Hepatocyte (in vitro differentiated cells): Measurements from ENCODE around the gene ISYNA1. TPM values are rescaled to one million over a fixed set of nuclear protein-coding genes. Genes with fewer than 3 reads are reported as not detected.

Source experiments
- DNase-seq: peaks from one replicate; pipeline ENCODE4 v3.0.0-alpha.2; 2016; ENCODE audit warnings: low spot score
- H2AFZ ChIP-seq: fragments of 200-600 bp; sonication (generic); 2 replicates; pipeline ENCODE4 v1.6.0; 2016; ENCODE audit warnings: antibody characterized with exemption, mild to moderate bottlenecking
- H3K27ac ChIP-seq: fragments of 200-600 bp; sonication (generic); 2 replicates; pipeline ENCODE4 v1.5.1; 2016; ENCODE audit warnings: mild to moderate bottlenecking
- H3K27me3 ChIP-seq: fragments of 200-600 bp; sonication (generic); 2 replicates; pipeline ENCODE4 v1.6.1; 2016
- H3K36me3 ChIP-seq: fragments of 200-600 bp; sonication (generic); replicated peaks from 2 replicates; pipeline ENCODE4 v1.5.1; 2016; ENCODE audit warnings: low read depth; ENCODE audit not compliant: insufficient read depth
- H3K4me1 ChIP-seq: fragments of 200-600 bp; sonication (generic); 2 replicates; pipeline ENCODE4 v1.5.1; 2016; ENCODE audit warnings: mild to moderate bottlenecking, moderate library complexity; ENCODE audit not compliant: insufficient read depth
- H3K4me2 ChIP-seq: fragments of 200-600 bp; sonication (generic); 2 replicates; pipeline ENCODE4 v1.6.0; 2016
- H3K4me3 ChIP-seq: fragments of 200-600 bp; sonication (generic); 2 replicates; pipeline ENCODE4 v1.5.1; 2016; ENCODE audit warnings: mild to moderate bottlenecking
- H3K79me2 ChIP-seq: fragments of 200-600 bp; sonication (generic); 2 replicates; pipeline ENCODE4 v1.6.0; 2017; ENCODE audit warnings: mild to moderate bottlenecking
- H3K9me2 ChIP-seq: fragments of 200-600 bp; sonication (generic); replicated peaks from 2 replicates; pipeline ENCODE4 v1.6.0; 2017; ENCODE audit warnings: mild to moderate bottlenecking; ENCODE audit not compliant: insufficient read depth
- H3K9me3 ChIP-seq: fragments of 200-600 bp; sonication (generic); 2 replicates; pipeline ENCODE4 v1.5.1; 2016; ENCODE audit warnings: low read depth, mild to moderate bottlenecking
- H4K20me1 ChIP-seq: fragments of 200-600 bp; sonication (generic); 2 replicates; pipeline ENCODE4 v1.6.0; 2016; ENCODE audit warnings: mild to moderate bottlenecking; ENCODE audit not compliant: insufficient read depth, poor library complexity, severe bottlenecking
- EZH2 ChIP-seq: fragments of 200-600 bp; sonication (generic); IDR thresholded peaks from 2 replicates; pipeline ENCODE4 v1.6.1; 2016; ENCODE audit warnings: antibody characterized with exemption, mild to moderate bottlenecking, borderline replicate concordance
- EZH2phosphoT487 ChIP-seq: fragments of 200-600 bp; sonication (generic); IDR thresholded peaks from one replicate; pipeline ENCODE4 v1.6.1; 2018; ENCODE audit warnings: antibody characterized with exemption, mild to moderate bottlenecking, low read depth, moderate library complexity; ENCODE audit not compliant: unreplicated experiment, severe bottlenecking
- WGBS: methylation state at CpG from one replicate; pipeline ENCODE4 v1.1.6; 2016; ENCODE audit warnings: low lambda C conversion rate; ENCODE audit errors: missing lambda C conversion rate; 5-methylcytosine and 5-hydroxymethylcytosine counted together
- polyA plus RNA-seq: library from polyadenylated mRNA; unstranded; fragments of >200 nt; fragmentation: Nextera tagmentation; extraction: Ambion mirVana; gene quantifications from 2 replicates; pipeline ENCODE4 v1.2.1, GENCODE V29; 2016
- total RNA-seq: library from RNA; depleted of rRNA; stranded (reverse); fragments of >200 nt; gene quantifications from 2 replicates; pipeline ENCODE4 v1.2.3, GENCODE V29; 2014
- TF ChIP-seq, protein P1 (sequence below): fragments of 200-600 bp; sonication (generic); IDR thresholded peaks from 2 replicates; pipeline ENCODE4 v1.5.1; 2016; ENCODE audit warnings: antibody characterized with exemption, mild to moderate bottlenecking; ENCODE audit not compliant: poor library complexity

Gene ISYNA1
- total and polyA plus RNA-seq, 2 experiments from 2014 or later = 51.5 to 144 TPM

DNA sequence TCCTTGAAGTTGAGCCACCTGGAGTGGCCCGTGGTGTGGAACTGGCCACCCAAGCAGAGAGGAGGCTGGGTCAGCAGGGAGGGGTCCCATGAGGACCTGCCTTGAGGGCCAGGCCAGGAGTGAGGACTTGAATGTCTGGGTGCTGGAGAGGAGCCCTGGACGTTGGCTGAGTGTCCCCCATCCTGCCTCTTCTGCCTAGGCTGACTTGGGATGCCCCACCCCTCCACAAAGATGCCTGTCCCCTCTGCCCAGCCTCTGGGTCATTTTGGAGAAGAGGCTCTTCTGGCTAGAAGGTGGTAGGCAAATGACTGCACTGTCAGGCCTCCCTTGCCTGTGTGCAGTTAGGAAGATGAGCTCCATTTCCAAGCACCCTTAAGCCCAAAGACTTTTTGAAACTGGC lies 17.0 kb downstream of the ISYNA1 start:
- Histone ChIP-seq H4K20me1 (peaks cover 38% of the 10 kb centered on the region), H3K27me3 (no peaks in the 10 kb centered on the region), H3K4me2 (peak overlapping the region; percentile 91), H3K27ac (peak overlapping the region; percentile 99), H3K79me2 (peaks cover 62% of the 10 kb centered on the region), H3K4me3 (no peak overlapping the region), H3K36me3 (no peaks in the 10 kb centered on the region), H2AFZ (no peak overlapping the region), H3K9me3 (no peaks in the 10 kb centered on the region), H3K9me2 (no peaks in the 10 kb centered on the region), H3K4me1 (peaks cover 52% of the 10 kb centered on the region)
- 54% methylated on average over 2 of the region's 2 CpGs for WGBS
- DNase-seq = no peak
- TF ChIP-seq EZH2 (no peak), EZH2phosphoT487 (no peak)
- TF ChIP-seq, protein P1, sequence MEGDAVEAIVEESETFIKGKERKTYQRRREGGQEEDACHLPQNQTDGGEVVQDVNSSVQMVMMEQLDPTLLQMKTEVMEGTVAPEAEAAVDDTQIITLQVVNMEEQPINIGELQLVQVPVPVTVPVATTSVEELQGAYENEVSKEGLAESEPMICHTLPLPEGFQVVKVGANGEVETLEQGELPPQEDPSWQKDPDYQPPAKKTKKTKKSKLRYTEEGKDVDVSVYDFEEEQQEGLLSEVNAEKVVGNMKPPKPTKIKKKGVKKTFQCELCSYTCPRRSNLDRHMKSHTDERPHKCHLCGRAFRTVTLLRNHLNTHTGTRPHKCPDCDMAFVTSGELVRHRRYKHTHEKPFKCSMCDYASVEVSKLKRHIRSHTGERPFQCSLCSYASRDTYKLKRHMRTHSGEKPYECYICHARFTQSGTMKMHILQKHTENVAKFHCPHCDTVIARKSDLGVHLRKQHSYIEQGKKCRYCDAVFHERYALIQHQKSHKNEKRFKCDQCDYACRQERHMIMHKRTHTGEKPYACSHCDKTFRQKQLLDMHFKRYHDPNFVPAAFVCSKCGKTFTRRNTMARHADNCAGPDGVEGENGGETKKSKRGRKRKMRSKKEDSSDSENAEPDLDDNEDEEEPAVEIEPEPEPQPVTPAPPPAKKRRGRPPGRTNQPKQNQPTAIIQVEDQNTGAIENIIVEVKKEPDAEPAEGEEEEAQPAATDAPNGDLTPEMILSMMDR = no peak

DNA sequence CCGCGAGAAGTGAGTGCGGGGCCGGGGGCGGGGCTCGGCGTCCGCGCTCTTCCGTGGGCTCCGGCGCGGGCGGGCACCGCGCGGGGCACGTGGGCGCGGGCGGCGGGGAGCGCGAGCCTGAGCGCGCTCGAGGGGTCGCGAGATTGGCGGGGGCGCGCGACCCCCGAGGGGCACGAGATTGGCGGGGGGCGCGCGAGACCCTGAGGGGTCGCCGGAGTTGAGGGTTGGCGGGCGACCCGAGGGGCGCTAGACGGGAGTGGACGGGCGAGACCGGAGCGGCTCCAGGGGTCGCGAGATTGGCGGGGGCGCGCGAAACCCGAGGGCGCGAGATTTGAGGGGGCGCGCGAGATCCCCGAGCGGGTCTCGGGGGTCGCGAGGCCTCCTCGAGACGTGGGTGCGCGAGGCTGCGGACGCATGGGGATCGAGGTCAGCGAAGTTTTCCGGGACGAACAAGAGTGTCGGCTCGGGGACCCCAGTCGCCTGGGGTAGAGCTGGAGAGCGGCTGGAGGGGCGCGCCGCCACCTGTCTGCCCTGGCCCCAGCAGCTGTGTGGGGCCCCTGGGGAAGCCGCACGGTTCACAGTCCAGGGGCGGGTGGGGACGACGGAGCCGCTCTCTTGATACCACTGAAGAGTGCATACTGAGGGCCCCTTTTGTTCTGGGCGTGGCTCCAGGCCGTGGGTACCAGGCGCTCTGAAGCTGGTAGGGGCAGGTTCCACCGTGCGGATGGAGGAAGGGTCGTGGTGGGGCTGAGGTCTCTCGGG lies 18.1 kb downstream of the ISYNA1 start:
- peaks cover 56% of the 10 kb centered on the region for H3K79me2 ChIP-seq

GRCh38 chr19:18419195-18419698 lies 18.7 kb downstream of the ISYNA1 start, which contains the start of gene SSBP4:
TSS of gene SSBP4 (plus strand) at chr19:18419398. CDS start at chr19:18419649, 251 bp downstream.
- no peaks in the 10 kb centered on the region for H3K9me2 ChIP-seq
- peak within 1 kb of the TSS; percentile 58 for H2AFZ ChIP-seq
- H3K27me3 ChIP-seq = no peaks in the 10 kb centered on the region
- H3K4me2 ChIP-seq = peak within 1 kb of the TSS; percentile 91
- DNase-seq = peak; percentile 94
- H3K36me3 ChIP-seq = no peaks in the 10 kb centered on the region
- H4K20me1 ChIP-seq = peaks cover 32% of the 10 kb centered on the region
- H3K79me2 ChIP-seq = peaks cover 50% of the 10 kb centered on the region
- H3K4me1 ChIP-seq = peaks cover 59% of the 10 kb centered on the region
- H3K4me3 ChIP-seq = peak within 1 kb of the TSS; percentile 42
- peak within 1 kb of the TSS; percentile 99 for H3K27ac ChIP-seq
- no peaks in the 10 kb centered on the region for H3K9me3 ChIP-seq
- TF ChIP-seq EZH2phosphoT487 = no peak
- TF ChIP-seq, protein P1 = peak; percentile 32
- WGBS = under 1% methylated on average over 17 of the region's 80 CpGs

More for the DNA sequence above, 18.1 kb downstream of the ISYNA1 start:
- Histone ChIP-seq H2AFZ (no peak overlapping the region), H3K4me1 (peaks cover 56% of the 10 kb centered on the region), H4K20me1 (peaks cover 33% of the 10 kb centered on the region), H3K4me2 (peak overlapping the region; percentile 91), H3K27ac (peak overlapping the region; percentile 99), H3K36me3 (no peaks in the 10 kb centered on the region), H3K4me3 (peak overlapping the region; percentile 42), H3K9me2 (no peaks in the 10 kb centered on the region), H3K9me3 (no peaks in the 10 kb centered on the region), H3K27me3 (no peaks in the 10 kb centered on the region)
- DNase-seq = peak; percentile 78
- TF ChIP-seq EZH2phosphoT487 (no peak), EZH2 (no peak)
- TF ChIP-seq, protein P1 = no peak
- WGBS = 4% methylated on average over 49 of the region's 97 CpGs
